ENCODE data around the gene TCF15.
A peak's percentile ranks its signal among the peaks of the same experiment; 100 is the strongest.
"Not testable (repeated sequence)": the region's sequence is repeated elsewhere in the genome, so short reads cannot be mapped to it uniquely, and the experiment has no call there.

The TCF15 gene

GRCh38 chr20:610130-611046 lies at the start of gene TCF15:
Gene TCF15, minus strand, starts transcription at chr20:610309. Its CDS starts 72 bp downstream, at chr20:610237.
- DNase-seq: peak; percentile 10

GRCh38 chr20:658731-659291 lies 48.7 kb upstream of the TCF15 start:
- DNase-seq: no peak

GRCh38 chr20:658202-658601 lies 48.1 kb upstream of the TCF15 start:
- DNase-seq: no peak

GRCh38 chr20:655726-656624 lies 45.9 kb upstream of the TCF15 start:
- DNase-seq: no peak

- DNase-seq: no peak
Observed at GRCh38 chr20:654417-654750, 44.3 kb upstream of the TCF15 start.

GRCh38 chr20:653590-654416 lies 43.7 kb upstream of the TCF15 start:
- no peak for DNase-seq

GRCh38 chr20:653110-653589 lies 43.0 kb upstream of the TCF15 start, which contains the start of gene SRXN1:
Gene SRXN1, minus strand, starts transcription at chr20:653200. Its CDS starts 15 bp downstream, at chr20:653185.
- DNase-seq: peak; percentile 85

- no peak for DNase-seq
Observed at GRCh38 chr20:652615-653109, 42.6 kb upstream of the TCF15 start.

- DNase-seq: no peak
Observed at GRCh38 chr20:651713-652614, 41.9 kb upstream of the TCF15 start.

- DNase-seq: no peak
Observed at GRCh38 chr20:650954-651353, 40.8 kb upstream of the TCF15 start.

- no peak for DNase-seq
Observed at GRCh38 chr20:650281-650680, 40.2 kb upstream of the TCF15 start.

- no peak for DNase-seq
Observed at GRCh38 chr20:647479-648019, 37.4 kb upstream of the TCF15 start.

GRCh38 chr20:646868-647233 lies 36.7 kb upstream of the TCF15 start:
- DNase-seq: no peak

- DNase-seq: no peak
Observed at GRCh38 chr20:646107-646867, 36.2 kb upstream of the TCF15 start.

GRCh38 chr20:645318-646106 lies 35.4 kb upstream of the TCF15 start:
- peak; percentile 63 for DNase-seq

GRCh38 chr20:644692-645317 lies 34.7 kb upstream of the TCF15 start:
- DNase-seq: no peak

GRCh38 chr20:642398-643174 lies 32.5 kb upstream of the TCF15 start:
- no peak for DNase-seq

- DNase-seq: not testable (repeated sequence)
Observed at GRCh38 chr20:642013-642397, 31.9 kb upstream of the TCF15 start.

All from stimulated activated CD4-positive, alpha-beta T cell treated with anti-CD3 and anti-CD28 coated beads, Interleukin-12 subunit alpha, Interleukin-12 subunit beta, amount 100 ng/mL, for 4 hours (primary cell).